ENCODE measurements around the gene ARL4C.

The ARL4C gene

GRCh38 chr2:234497594-234498235, 834 bp upstream of the ARL4C start:
- peak overlapping the region; percentile 79 for H3K4me3 ChIP-seq (ENCODE audit: low read depth, low read length)
- no peak for TF ChIP-seq CTCF (conservative IDR thresholded peaks at IDR 0.05; ENCODE audit: low read depth, low read length)
- DNase-seq (ENCODE audit: low read depth): no peak

GRCh38 chr2:234496055-234496834, 636 bp downstream of the ARL4C start:
- DNase-seq (ENCODE audit: low read depth): peak; percentile 43
- TF ChIP-seq CTCF (conservative IDR thresholded peaks at IDR 0.05; ENCODE audit: low read depth, low read length): no peak
- H3K4me3 ChIP-seq (ENCODE audit: low read depth, low read length): peak overlapping the region; percentile 79

- no peak for DNase-seq (ENCODE audit: low read depth)
- TF ChIP-seq CTCF (conservative IDR thresholded peaks at IDR 0.05; ENCODE audit: low read depth, low read length): no peak
- peak overlapping the region; percentile 79 for H3K4me3 ChIP-seq (ENCODE audit: low read depth, low read length)
These were observed 1.4 kb downstream of the ARL4C start for GRCh38 chr2:234495251-234496054.

- peak; percentile 38 for DNase-seq (ENCODE audit: low read depth)
- no peak for TF ChIP-seq CTCF (conservative IDR thresholded peaks at IDR 0.05; ENCODE audit: low read depth, low read length)
- H3K4me3 ChIP-seq (ENCODE audit: low read depth, low read length): peak overlapping the region; percentile 79
These were observed 2.3 kb downstream of the ARL4C start for GRCh38 chr2:234494361-234495250.

- DNase-seq (ENCODE audit: low read depth): no peak
- H3K4me3 ChIP-seq (ENCODE audit: low read depth, low read length): peak overlapping the region; percentile 79
- no peak for TF ChIP-seq CTCF (conservative IDR thresholded peaks at IDR 0.05; ENCODE audit: low read depth, low read length)
These were observed 3.1 kb downstream of the ARL4C start for GRCh38 chr2:234493796-234494195.

- H3K4me3 ChIP-seq (ENCODE audit: low read depth, low read length): peak overlapping the region; percentile 29
- DNase-seq (ENCODE audit: low read depth): no peak
- no peak for TF ChIP-seq CTCF (conservative IDR thresholded peaks at IDR 0.05; ENCODE audit: low read depth, low read length)
These were observed 4.0 kb downstream of the ARL4C start for GRCh38 chr2:234492717-234493485.

All from choroid plexus epithelial cell (primary cell).